Stimulated activated CD8-positive, alpha-beta memory T cell treated with anti-CD3 and anti-CD28 coated beads, Interleukin-12 subunit alpha, Interleukin-12 subunit beta, amount 100 ng/mL, for 1 hour (primary cell): ENCODE data around the gene MALRD1.
"Not testable (repeated sequence)": the region's sequence is repeated elsewhere in the genome, so short reads cannot be mapped to it uniquely, and the experiment has no call there.

Experiments
- DNase-seq: peaks from one replicate; pipeline ENCODE4 v3.0.0-alpha.2; 2020; ENCODE audit warnings: low read depth

Gene MALRD1

GRCh38 chr10:19493917-19494316 lies 445.3 kb downstream of the MALRD1 start:
- DNase-seq: no peak

GRCh38 chr10:19497026-19497425 lies 448.4 kb downstream of the MALRD1 start:
- no peak for DNase-seq

DNA sequence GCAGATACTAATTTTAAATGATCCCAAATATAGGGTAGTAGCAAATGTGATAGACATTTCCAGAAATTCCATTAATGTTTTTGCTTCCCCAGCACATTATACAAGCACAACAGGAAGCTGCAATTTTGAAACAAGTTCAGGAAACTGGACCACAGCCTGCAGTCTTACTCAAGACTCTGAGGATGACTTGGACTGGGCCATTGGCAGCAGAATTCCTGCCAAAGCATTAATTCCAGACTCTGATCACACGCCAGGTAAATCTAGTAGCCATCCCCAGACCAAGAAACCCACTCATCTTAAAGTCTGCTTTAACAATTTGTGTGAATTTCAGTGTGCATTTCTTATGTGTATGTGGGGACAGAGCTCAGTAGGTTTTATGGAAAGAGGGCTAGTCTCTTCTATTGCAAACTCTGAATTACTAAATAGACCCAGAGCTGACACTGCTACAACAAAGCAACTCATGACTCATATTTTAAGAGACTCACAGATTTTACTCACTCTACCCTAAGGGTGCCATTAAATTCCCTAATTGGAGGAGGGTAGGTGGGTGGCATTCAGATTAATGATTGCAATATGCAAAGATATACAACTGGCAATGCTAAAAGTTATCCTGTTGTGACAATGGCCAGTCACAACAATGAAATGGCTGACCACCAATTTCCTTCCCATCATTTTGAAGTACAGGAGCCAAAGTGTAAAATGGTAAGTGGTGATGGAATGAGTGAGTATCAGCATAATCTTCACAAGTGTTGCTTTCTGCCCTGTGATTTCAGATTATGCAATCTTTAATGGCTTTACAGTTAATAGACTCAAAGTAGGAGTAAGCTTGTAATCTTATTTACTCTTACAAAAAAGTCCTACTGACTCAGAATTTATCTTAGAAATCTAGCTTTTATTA lies 450.0 kb downstream of the MALRD1 start:
- no peak for DNase-seq

DNA sequence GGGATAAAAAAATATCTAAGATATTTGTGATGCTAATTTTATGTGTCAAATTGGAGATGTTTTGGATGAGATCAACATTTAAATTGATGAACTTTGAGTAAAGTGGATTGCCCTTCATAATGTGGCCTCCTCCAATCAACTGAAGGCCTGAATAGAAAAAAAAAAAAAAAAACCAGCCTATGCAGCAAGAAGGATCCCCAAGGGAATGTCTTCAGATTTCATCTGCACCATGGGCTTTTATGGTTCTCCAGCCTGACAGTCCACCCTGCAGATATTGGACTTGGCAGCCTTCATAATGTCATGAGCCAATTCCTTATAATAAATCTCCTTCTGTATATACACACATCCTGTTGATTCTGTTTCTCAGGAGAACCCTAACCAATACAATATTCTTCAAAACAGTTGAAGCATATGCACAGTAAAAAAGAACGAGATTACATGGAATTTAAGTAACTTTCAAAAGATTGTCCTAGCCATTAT lies 450.7 kb downstream of the MALRD1 start:
- DNase-seq: no peak

DNA sequence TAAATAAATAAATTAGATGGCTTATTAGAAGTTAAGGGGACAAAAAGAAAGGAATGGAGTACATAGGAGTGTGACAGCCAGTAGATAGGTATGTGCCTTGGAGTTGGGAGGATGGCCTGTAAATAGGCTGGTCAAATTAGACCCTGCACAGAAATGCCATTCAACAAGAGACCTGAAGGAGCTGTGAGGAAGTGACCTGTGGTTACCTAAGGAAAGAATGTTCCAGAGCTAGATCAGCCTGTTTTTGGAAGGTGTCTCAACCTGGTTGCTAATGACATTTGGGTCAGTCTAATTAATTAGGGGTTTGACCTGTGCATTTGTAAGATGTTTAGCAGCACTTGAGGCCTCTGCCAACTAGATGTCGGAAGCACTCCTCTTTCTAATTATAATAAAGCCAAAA lies 452.4 kb downstream of the MALRD1 start:
- DNase-seq: no peak

GRCh38 chr10:19505320-19506312 lies 457.0 kb downstream of the MALRD1 start:
- DNase-seq: no peak

GRCh38 chr10:19510005-19510732 lies 461.6 kb downstream of the MALRD1 start:
- not testable (repeated sequence) for DNase-seq

- DNase-seq: no peak
Measured at GRCh38 chr10:19518109-19518508, 469.5 kb downstream of the MALRD1 start.

GRCh38 chr10:19518632-19519031 lies 470.0 kb downstream of the MALRD1 start:
- no peak for DNase-seq

DNA sequence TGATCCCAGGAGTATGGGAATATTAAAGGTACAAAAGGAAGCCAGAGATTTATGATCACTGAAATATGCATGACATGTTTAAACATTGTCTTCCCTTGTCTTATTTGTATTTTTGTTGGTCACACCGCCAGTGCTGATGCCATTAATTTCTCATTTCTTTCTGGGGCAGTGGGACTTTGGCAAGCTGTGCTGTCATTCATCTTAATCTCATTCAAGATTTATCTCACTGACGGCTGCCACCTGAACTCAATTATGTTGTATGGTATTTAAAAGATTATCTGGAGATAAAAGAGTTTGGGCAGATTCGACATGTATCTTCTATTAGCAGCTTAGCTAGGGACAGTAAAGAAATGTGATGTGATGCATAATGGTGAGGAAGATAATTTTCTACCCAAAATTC lies 482.7 kb downstream of the MALRD1 start:
- no peak for DNase-seq

GRCh38 chr10:19532411-19532810 lies 483.8 kb downstream of the MALRD1 start:
- no peak for DNase-seq

DNA sequence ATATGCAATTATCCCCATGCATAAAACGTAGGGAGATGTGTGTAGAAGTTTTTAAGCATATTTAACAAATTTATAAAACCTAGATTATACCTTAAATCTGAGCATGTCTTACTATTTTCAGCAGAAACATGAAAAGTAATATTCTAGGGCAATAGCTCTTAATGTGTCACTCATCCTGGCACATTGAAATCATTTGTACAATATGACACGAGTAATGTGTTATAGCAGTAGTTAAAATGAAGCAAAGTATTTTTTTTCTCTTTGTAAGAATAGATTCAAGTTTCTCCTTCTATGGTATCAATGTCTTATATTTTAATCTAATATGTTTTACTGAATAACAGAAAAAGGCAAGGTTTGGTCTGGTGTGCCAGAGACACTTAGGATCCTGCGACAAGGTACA lies 492.7 kb downstream of the MALRD1 start:
- DNase-seq: no peak

GRCh38 chr10:19546224-19546623 lies 497.6 kb downstream of the MALRD1 start:
- no peak for DNase-seq

DNA sequence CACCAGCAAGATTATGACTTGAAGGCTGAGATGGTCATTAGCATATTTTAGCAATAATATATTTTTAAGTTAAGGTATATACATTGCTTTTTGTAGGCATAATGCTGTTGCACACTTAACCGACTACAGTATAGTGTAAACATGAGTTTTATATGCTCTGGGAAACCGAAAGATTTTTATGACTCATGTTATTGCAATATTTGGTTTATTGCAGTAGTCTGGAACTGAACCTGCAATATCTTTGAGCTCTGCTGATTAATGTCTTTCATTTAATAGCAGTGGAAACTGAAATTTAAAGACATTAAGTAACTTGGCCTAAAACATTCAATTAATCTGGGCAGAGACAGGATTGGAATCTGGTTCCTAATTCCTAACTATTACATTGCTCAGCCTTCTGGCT lies 500.9 kb downstream of the MALRD1 start:
- DNase-seq: no peak

- DNase-seq: no peak
Measured at GRCh38 chr10:19556666-19557065, 508.1 kb downstream of the MALRD1 start.

DNA sequence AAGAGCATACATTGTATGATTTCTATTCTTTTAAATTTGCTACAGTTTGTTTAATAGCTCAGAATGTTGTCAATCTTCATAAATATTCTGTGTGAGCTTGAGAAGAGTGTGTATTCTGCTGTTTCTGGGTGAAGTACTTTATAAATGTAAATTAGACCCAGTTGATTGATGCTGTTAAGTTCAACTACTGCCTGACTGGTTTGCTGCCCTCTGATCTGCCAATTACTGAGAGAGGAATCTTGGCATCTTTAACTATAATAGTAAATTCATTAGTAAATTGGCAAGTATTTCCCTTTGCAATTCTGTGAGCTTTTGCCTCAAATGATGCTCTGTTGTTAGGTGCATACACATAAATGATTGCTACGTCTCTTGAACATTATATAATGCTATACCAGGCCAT lies 512.6 kb downstream of the MALRD1 start:
- DNase-seq: no peak

DNA sequence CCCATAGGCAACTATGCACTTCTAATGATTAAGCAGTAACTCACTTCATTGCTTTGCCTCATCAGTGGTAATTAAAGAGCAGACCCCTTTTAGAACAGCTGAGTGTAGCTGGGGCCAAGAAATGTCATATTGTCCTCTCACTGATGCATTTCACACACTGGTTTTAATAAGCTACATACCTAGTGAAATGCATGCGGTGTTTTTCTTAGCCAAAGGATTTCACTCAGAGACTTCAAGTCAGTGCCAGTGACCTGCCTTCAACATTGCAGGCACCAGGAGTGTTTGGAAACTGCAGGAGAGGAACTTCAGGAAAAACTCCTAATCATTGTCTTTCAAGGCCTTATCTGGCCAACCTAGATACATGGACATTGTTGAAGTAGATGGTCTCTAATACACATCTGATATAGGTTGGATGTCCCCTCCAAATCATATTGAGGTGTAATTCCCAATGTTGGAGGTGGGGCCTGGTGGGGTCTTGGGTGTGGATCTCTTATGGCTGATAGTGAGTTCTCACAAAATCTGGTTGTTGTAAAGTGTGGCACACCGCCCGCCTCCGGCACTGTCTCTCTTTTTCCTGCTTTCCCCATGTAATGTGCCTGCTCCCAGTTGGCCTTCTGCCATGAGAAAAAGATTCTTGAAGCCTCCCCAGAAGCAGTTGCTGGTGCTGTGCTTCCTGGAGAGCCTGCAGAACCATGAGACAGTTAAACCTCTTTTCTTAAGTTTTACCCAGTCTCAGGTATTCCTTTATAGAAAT lies 515.0 kb downstream of the MALRD1 start:
- no peak for DNase-seq

DNA sequence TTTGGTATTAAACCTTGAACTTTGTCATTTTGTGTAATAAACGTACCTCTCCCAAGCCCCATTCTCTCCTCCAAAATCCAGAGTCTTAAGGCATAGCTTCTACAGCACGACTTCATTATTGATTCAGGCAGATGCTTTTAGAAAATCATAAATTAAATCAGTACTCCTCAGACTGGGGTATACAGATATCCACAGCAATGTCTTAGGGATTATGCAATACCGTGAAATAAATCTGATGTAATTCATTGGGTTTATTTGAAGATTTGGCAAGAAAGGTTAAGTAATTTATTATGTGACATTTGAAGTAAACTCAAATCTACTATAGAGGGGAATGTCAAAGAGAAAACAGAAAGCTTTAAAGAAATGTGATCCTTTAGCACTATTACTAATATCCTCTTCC lies 521.5 kb downstream of the MALRD1 start:
- no peak for DNase-seq

DNA sequence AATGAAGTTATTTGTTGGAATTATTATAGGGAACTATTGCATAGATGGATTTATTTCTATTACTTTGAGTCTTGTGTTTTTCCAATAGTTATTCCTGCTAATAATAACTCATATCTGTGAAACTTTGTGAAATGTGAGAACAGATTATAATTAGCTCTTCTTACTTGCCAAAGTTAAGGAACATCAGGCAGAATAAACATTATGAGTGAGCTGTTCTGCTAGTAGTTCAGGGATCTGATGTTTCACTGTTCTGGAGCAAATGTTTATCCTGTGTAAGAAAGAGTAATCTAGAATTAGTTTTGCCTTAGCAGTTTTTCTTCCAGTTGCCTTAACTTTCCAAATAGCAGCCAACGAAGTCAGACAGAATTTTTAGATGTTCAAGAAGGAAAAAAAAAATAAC lies 522.4 kb downstream of the MALRD1 start:
- DNase-seq: no peak

- DNase-seq: no peak
Measured at GRCh38 chr10:19572056-19572455, 523.5 kb downstream of the MALRD1 start.

- DNase-seq: no peak
Measured at GRCh38 chr10:19576576-19576975, 528.0 kb downstream of the MALRD1 start.
